Upper lobe of left lung (tissue), 4 donors: Measurements from ENCODE around the gene CLCN1.

Experiments
- CTCF ChIP-seq, 6 experiments: fragments of 450-650 bp in 4 of 6; fragments of 200-600 bp in 2 of 6; sonication (generic) in 2 of 6; IDR thresholded peaks; one replicate each; pipeline ENCODE4 v1.5.1; 2016 to 2019; ENCODE audit warnings: antibody characterized with exemption in 6 of 6
- POLR2AphosphoS5 ChIP-seq, 2 donors: sonication (generic); formaldehyde crosslinking; IDR thresholded peaks; one replicate each; pipeline ENCODE4 v1.5.1; 2017; ENCODE audit warnings: antibody characterized with exemption in 2 of 2

GRCh38 chr7:143299840-143300239 is 16.1 kb upstream of the CLCN1 start:
- no peak for TF ChIP-seq POLR2AphosphoS5 (IDR thresholded peaks at IDR 0.05)
- peak; percentile 27 to 35 (median 32) for TF ChIP-seq CTCF (IDR thresholded peaks at IDR 0.05)
